D721Med (cell line): ENCODE data around the gene ECD.
"Not testable (repeated sequence)": the region's sequence is repeated elsewhere in the genome, so short reads cannot be mapped to it uniquely, and the experiment has no call there.

ENCODE experiments used
- DNase-seq: peaks from one replicate; pipeline ENCODE4 v3.0.0; 2011; ENCODE audit warnings: low spot score; ENCODE audit not compliant: insufficient read length
- FAIRE-seq: peaks from 2 replicates; lab custom pipeline; 2011; peaks lifted over from hg19 to GRCh38; lab: Jason Lieb, UNC
- TF ChIP-seq, protein P1 (sequence below): IDR thresholded peaks from 2 replicates; pipeline ENCODE4 v1.5.1; 2012; ENCODE audit warnings: mild to moderate bottlenecking, control low read depth; ENCODE audit not compliant: insufficient read depth; ENCODE audit errors: missing control alignments

Gene ECD

GRCh38 chr10:73119457-73119856, 48.4 kb downstream of the ECD start:
- DNase-seq: no peak
- TF ChIP-seq, protein P1, sequence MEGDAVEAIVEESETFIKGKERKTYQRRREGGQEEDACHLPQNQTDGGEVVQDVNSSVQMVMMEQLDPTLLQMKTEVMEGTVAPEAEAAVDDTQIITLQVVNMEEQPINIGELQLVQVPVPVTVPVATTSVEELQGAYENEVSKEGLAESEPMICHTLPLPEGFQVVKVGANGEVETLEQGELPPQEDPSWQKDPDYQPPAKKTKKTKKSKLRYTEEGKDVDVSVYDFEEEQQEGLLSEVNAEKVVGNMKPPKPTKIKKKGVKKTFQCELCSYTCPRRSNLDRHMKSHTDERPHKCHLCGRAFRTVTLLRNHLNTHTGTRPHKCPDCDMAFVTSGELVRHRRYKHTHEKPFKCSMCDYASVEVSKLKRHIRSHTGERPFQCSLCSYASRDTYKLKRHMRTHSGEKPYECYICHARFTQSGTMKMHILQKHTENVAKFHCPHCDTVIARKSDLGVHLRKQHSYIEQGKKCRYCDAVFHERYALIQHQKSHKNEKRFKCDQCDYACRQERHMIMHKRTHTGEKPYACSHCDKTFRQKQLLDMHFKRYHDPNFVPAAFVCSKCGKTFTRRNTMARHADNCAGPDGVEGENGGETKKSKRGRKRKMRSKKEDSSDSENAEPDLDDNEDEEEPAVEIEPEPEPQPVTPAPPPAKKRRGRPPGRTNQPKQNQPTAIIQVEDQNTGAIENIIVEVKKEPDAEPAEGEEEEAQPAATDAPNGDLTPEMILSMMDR: no peak
- FAIRE-seq: no peak

- DNase-seq (no peak), FAIRE-seq (no peak)
- TF ChIP-seq, protein P1: no peak
Measured at GRCh38 chr10:73117976-73118743, 49.6 kb downstream of the ECD start.

GRCh38 chr10:73116017-73116416, 51.8 kb downstream of the ECD start:
- DNase-seq (no peak), FAIRE-seq (no peak)
- TF ChIP-seq, protein P1: no peak

DNA sequence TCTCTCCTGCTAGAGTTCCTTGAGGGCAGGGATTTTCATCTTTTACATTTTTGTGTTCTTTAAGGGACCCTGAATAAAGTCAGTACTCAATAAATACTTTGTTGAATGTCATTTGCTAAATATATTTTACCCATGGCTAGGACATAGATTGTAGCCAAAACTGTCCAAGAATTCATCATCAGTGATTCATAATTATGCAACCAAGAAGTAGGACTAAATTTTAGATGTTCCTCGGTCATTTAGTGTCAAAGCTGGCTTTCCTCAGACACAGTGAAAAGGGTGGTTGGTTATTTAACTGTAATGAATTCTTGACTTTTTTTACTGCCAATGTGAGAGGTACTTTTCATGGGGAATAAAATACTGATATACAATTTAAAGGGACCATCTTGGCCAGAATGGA, 54.3 kb downstream of the ECD start:
- DNase-seq (no peak), FAIRE-seq (no peak)

DNA sequence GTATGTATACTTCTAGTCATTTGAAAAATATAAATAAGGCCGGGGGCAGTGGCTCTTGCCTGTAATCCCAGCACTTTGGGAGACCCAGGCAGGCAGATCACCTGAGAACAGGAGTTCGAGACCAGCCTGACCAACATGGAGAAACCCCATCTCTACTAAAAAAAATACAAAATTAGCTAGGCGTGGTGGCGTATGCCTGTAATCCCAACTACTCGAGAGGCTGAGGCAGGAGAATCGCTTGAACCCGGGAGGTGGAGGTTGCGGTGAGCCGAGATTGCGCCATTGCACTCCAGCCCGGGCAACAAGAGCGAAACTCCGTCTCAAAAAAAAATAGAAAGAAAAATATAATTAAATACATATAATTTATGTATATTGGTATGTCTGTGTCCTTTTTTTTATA, 55.8 kb downstream of the ECD start:
- not testable (repeated sequence) for FAIRE-seq, DNase-seq

More for the DNA sequence above, 54.3 kb downstream of the ECD start:
- TF ChIP-seq, protein P1: no peak

DNA sequence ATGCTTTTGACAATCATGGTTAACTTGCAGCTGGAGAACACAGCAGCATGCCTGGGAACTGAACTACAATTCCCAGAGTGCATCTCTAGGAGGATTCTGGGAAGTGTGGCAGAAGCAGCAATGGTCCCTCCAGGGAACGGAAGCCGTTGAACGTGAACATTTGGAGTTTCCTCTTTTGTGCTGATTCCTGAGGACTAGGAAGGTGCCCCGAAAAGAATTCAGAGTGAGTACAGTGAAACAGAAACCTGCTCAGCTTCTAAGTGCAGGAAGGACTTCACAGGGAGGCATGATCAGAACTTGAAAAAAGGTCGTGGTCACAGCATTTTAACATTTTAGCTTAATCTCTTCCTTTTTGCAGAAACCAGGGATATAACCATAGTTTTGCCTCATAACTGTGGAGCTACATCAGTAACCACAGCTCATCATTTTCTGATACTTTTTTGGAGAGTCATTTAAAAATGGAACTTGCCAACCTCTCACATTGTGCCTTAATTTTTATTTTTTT, 57.4 kb downstream of the ECD start, which contains the start of gene NUDT13:
TSS of gene NUDT13 (plus strand) at position 111 of the 505 bp plus-strand sequence. CDS start 3,911 bp downstream, outside the sequence.
- TF ChIP-seq, protein P1: no peak
- FAIRE-seq (no peak), DNase-seq (no peak)

DNA sequence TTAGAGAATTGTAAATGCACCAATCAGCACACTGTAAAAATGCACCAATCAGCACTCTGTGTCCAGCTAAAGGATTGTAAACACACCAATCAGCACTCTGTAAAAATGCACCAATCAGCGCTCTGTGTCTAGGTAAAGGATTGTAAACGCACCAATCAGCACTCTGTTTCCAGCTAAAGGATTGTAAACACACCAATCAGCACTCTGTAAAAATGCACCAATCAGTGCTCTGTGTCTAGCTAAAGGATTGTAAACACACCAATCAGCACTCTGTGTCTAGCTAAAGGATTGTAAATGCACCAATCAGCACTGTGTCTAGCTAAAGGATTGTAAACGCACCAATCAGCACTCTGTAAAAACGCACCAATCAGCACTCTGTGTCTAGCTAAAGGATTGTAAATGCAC, 58.6 kb downstream of the ECD start:
- FAIRE-seq, DNase-seq: not testable (repeated sequence)

DNA sequence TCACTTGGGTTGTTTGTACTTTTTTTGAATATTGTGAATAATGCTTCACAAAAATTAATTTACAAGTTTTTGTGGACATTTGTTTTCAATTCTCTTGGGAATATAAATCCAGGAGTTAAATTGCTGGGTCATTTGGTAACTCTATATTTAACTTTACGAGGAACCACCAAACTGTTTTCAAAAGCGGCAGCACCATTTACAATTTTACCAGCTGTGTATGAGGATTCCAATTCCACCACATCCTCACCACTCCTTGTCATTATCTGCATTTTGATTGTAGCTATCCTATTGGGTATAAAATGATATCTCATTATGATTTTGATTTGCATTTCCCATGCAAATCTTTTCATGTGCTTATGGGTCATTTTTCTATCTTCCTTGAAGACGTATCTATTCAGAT, 61.5 kb downstream of the ECD start:
- FAIRE-seq: no peak

More for the DNA sequence above, 61.5 kb downstream of the ECD start:
- TF ChIP-seq, protein P1: no peak
- DNase-seq: no peak
